Kidney epithelial cell (primary cell): ENCODE results near the gene NEDD9. TPM values are rescaled to one million over a fixed set of nuclear protein-coding genes. Genes with fewer than 3 reads are reported as not detected.

ENCODE experiments used
- DNase-seq: peaks from one replicate; pipeline ENCODE4 v3.0.0-alpha.2; 2010; ENCODE audit warnings: low read depth
- H3K27me3 ChIP-seq: 2 replicates; pipeline ENCODE4 v1.6.0; 2011; ENCODE audit warnings: low read length; ENCODE audit not compliant: control insufficient read depth, insufficient read depth
- H3K36me3 ChIP-seq: 2 replicates; pipeline ENCODE4 v1.5.1; 2011; ENCODE audit warnings: low read length; ENCODE audit not compliant: control insufficient read depth, insufficient read depth
- H3K4me3 ChIP-seq: 2 replicates; pipeline ENCODE4 v1.5.1; 2011; ENCODE audit warnings: low read depth, mild to moderate bottlenecking, control low read depth, low read length
- total RNA-seq: library from RNA; depleted of rRNA; stranded (reverse); fragments of >200 nt; gene quantifications from 2 replicates; pipeline ENCODE4 v1.2.3, GENCODE V29; 2015
- TF ChIP-seq, protein P1 (sequence below): IDR thresholded peaks from 2 replicates; pipeline ENCODE4 v1.5.1; 2011; ENCODE audit warnings: mild to moderate bottlenecking, moderate library complexity, low read length, control low read depth, inconsistent platforms; ENCODE audit not compliant: insufficient read depth, poor library complexity, severe bottlenecking

The NEDD9 gene
- total RNA-seq, 1 donor from 2014 or later = 48.3 TPM

- TF ChIP-seq, protein P1, sequence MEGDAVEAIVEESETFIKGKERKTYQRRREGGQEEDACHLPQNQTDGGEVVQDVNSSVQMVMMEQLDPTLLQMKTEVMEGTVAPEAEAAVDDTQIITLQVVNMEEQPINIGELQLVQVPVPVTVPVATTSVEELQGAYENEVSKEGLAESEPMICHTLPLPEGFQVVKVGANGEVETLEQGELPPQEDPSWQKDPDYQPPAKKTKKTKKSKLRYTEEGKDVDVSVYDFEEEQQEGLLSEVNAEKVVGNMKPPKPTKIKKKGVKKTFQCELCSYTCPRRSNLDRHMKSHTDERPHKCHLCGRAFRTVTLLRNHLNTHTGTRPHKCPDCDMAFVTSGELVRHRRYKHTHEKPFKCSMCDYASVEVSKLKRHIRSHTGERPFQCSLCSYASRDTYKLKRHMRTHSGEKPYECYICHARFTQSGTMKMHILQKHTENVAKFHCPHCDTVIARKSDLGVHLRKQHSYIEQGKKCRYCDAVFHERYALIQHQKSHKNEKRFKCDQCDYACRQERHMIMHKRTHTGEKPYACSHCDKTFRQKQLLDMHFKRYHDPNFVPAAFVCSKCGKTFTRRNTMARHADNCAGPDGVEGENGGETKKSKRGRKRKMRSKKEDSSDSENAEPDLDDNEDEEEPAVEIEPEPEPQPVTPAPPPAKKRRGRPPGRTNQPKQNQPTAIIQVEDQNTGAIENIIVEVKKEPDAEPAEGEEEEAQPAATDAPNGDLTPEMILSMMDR = no peak
- no peak overlapping the region for H3K4me3 ChIP-seq
- DNase-seq = no peak
- H3K27me3 ChIP-seq = no peaks in the 10 kb centered on the region
- H3K36me3 ChIP-seq = no peaks in the 10 kb centered on the region
Measured at GRCh38 chr6:11177271-11177670, 55.2 kb downstream of the NEDD9 start.

- Histone ChIP-seq H3K36me3 (no peaks in the 10 kb centered on the region), H3K27me3 (no peaks in the 10 kb centered on the region), H3K4me3 (no peak overlapping the region)
- TF ChIP-seq, protein P1 = no peak
- DNase-seq = no peak
Measured at GRCh38 chr6:11174242-11174611, 58.2 kb downstream of the NEDD9 start.

- DNase-seq = no peak
- no peaks in the 10 kb centered on the region for H3K27me3 ChIP-seq
- no peak overlapping the region for H3K4me3 ChIP-seq
- TF ChIP-seq, protein P1 = peak; percentile 79
- no peaks in the 10 kb centered on the region for H3K36me3 ChIP-seq
Measured at GRCh38 chr6:11172501-11173327, 59.8 kb downstream of the NEDD9 start.

- TF ChIP-seq, protein P1 = no peak
- no peak for DNase-seq
- no peak overlapping the region for H3K4me3 ChIP-seq
- no peaks in the 10 kb centered on the region for H3K36me3 ChIP-seq
- no peaks in the 10 kb centered on the region for H3K27me3 ChIP-seq
Measured at GRCh38 chr6:11171952-11172351, 60.5 kb downstream of the NEDD9 start.

DNA sequence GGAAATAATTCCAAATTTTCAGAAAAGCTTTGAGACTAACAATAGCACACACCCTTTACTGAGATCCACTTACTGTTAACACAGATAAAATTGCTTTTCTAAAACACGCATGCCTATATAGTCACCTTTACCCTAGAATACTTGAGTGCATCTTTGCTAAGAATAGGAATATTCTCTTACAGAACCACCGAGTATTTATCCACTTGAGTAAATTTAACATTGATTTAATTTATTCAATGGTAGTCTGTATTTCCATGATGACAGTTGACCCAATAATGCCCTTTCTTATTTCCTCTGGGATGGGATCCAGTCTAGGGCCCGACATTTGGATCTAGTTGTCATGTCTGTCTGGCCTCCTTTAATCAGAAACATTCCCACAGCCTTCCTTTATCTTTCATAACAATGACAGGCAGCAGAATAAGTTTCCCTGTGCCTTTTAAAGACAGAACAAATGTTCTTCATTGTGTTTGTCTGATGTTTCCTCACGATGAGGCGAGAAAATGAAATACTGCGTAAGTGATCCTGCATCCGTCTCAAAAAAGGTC is 64.3 kb downstream of the NEDD9 start:
- DNase-seq = no peak
- no peaks in the 10 kb centered on the region for H3K36me3 ChIP-seq

More for the DNA sequence above, 64.3 kb downstream of the NEDD9 start:
- H3K4me3 ChIP-seq = no peak overlapping the region
- TF ChIP-seq, protein P1 = no peak
- no peaks in the 10 kb centered on the region for H3K27me3 ChIP-seq
